HepG2 (cell line): Measurements from ENCODE around the gene SLC38A2. TPM values are rescaled to one million over a fixed set of nuclear protein-coding genes. Genes with fewer than 3 reads are reported as not detected.

Experiments used
- AHDC1 ChIP-seq: sonication (generic); formaldehyde crosslinking; IDR thresholded peaks from 2 replicates; pipeline ENCODE4 v1.5.1; 2020; ENCODE audit warnings: mild to moderate bottlenecking, missing genetic modification reagents, borderline replicate concordance
- GLMP ChIP-seq: sonication (generic); formaldehyde crosslinking; IDR thresholded peaks from 2 replicates; pipeline ENCODE4 v1.9.0; 2021; ENCODE audit warnings: missing genetic modification reagents, mild to moderate bottlenecking, borderline replicate concordance
- HDAC1 ChIP-seq: sonication (generic); formaldehyde crosslinking; IDR thresholded peaks from 2 replicates; pipeline ENCODE4 v1.5.1; 2020; ENCODE audit warnings: mild to moderate bottlenecking, missing genetic modification reagents
- HNF4G ChIP-seq, 2 experiments: sonication (generic) in 1 of 2; formaldehyde crosslinking in 1 of 2; IDR thresholded peaks; 2 replicates each; pipeline versions ENCODE4 v1.4.0 to v1.6.1; 2011 to 2020; ENCODE audit warnings: borderline replicate concordance in 2 of 2, low read depth in 2 of 2, mild to moderate bottlenecking in 2 of 2, low read length in 1 of 2, missing genetic modification reagents in 1 of 2, moderate library complexity in 1 of 2
- LRRFIP1 ChIP-seq: sonication (generic); formaldehyde crosslinking; conservative IDR thresholded peaks from 2 replicates; pipeline ENCODE4 v1.4.0; 2020; ENCODE audit warnings: missing genetic modification reagents
- MED8 ChIP-seq: sonication (generic); formaldehyde crosslinking; IDR thresholded peaks from 2 replicates; pipeline ENCODE4 v1.8.1; 2023; ENCODE audit warnings: mild to moderate bottlenecking, missing genetic modification reagents; ENCODE audit not compliant: insufficient replicate concordance
- TFAP4 ChIP-seq: sonication (generic); IDR thresholded peaks from 2 replicates; pipeline ENCODE4 v1.6.1; 2016; ENCODE audit warnings: low read depth, borderline replicate concordance
- WIZ ChIP-seq: sonication (generic); formaldehyde crosslinking; IDR thresholded peaks from 2 replicates; pipeline ENCODE4 v1.5.1; 2020; ENCODE audit warnings: mild to moderate bottlenecking, missing genetic modification reagents
- ZBTB37 ChIP-seq: sonication (generic); formaldehyde crosslinking; IDR thresholded peaks from 2 replicates; pipeline ENCODE4 v1.4.0; 2020; ENCODE audit warnings: mild to moderate bottlenecking, missing genetic modification reagents
- ZNF138 ChIP-seq: sonication (generic); formaldehyde crosslinking; IDR thresholded peaks from 2 replicates; pipeline ENCODE4 v1.5.0; 2020; ENCODE audit warnings: mild to moderate bottlenecking, low read depth, missing genetic modification reagents
- ZNF343 ChIP-seq: sonication (generic); formaldehyde crosslinking; IDR thresholded peaks from 2 replicates; pipeline ENCODE4 v1.4.0; 2020; ENCODE audit warnings: mild to moderate bottlenecking, missing genetic modification reagents
- ZNF441 ChIP-seq: sonication (generic); formaldehyde crosslinking; IDR thresholded peaks from 2 replicates; pipeline ENCODE4 v1.7.0; 2021; ENCODE audit warnings: missing genetic modification reagents, borderline replicate concordance
- ZNF7 ChIP-seq: IDR thresholded peaks from 2 replicates; pipeline ENCODE4 v1.6.1; 2016; ENCODE audit warnings: missing biosample characterization, missing genetic modification reagents
- ZNF839 ChIP-seq: sonication (generic); formaldehyde crosslinking; IDR thresholded peaks from 2 replicates; pipeline ENCODE4 v1.4.0; 2020; ENCODE audit warnings: missing genetic modification reagents, mild to moderate bottlenecking, borderline replicate concordance
- ZNF891 ChIP-seq: sonication (generic); formaldehyde crosslinking; IDR thresholded peaks from 2 replicates; pipeline ENCODE4 v1.5.0; 2020; ENCODE audit warnings: mild to moderate bottlenecking, missing genetic modification reagents
- polyA plus RNA-seq, 8 experiments: library from polyadenylated mRNA; depleted of rRNA in 3 of 8; stranded (reverse) in 7 of 8; unstranded in 1 of 8; fragments of >200 nt; fragmentation: Illumina TruSeq in 4 of 8; extraction: Trizol in 4 of 8; gene quantifications; 2 replicates each; pipeline versions ENCODE4 v1.2.1 to v1.2.3, GENCODE V29; 2011 to 2016; ENCODE audit warnings: low read depth in 4 of 8, missing spikeins in 1 of 8, mixed read lengths in 1 of 8; ENCODE audit not compliant: insufficient read depth in 1 of 8
- total RNA-seq, 5 experiments: library from RNA; depleted of rRNA; stranded (reverse); fragments of >200 nt; fragmentation: Illumina TruSeq; extraction: Trizol; gene quantifications; 2 replicates each; pipeline ENCODE4 v1.2.3, GENCODE V29; 2016; ENCODE audit warnings: low read depth in 1 of 5

The SLC38A2 gene
- total and polyA plus RNA-seq, 2 of the 13 experiments (the other 11 are each of a cell fraction or from before 2014, with no cell fraction given): 368 to 880 TPM

GRCh38 chr12:46357438-46358324 lies 14.9 kb downstream of the SLC38A2 start (continued):
- TF ChIP-seq AHDC1 (CRISPR knock-in tag) (no peak), WIZ (no peak), LRRFIP1 (CRISPR knock-in tag) (no peak), ZNF138 (CRISPR knock-in tag) (no peak; the same call in 1 of the 2 replicates), ZNF839 (CRISPR knock-in tag) (no peak), ZNF891 (no peak), GLMP (CRISPR knock-in tag) (no peak), ZNF7 (no peak; the same call in 1 of the 2 replicates), HDAC1 (CRISPR knock-in tag) (no peak), HNF4G (IDR thresholded peaks at IDR 0.05; ENCODE audit: borderline replicate concordance, low read depth, low read length) (no peak), HNF4G (CRISPR knock-in tag; IDR thresholded peaks at IDR 0.05; ENCODE audit: borderline replicate concordance, low read depth) (no peak), ZNF441 (CRISPR knock-in tag) (no peak), ZBTB37 (CRISPR knock-in tag) (no peak), MED8 (CRISPR knock-in tag) (no peak), TFAP4 (no peak; the same call in 1 of the 2 replicates), ZNF343 (CRISPR knock-in tag) (no peak)
